ENCODE data around the gene DGKE. TPM values are rescaled to one million over a fixed set of nuclear protein-coding genes. Genes with fewer than 3 reads are reported as not detected.

Gene DGKE
- 4.0 and 6.5 TPM in 2 replicates for total RNA-seq

DNA sequence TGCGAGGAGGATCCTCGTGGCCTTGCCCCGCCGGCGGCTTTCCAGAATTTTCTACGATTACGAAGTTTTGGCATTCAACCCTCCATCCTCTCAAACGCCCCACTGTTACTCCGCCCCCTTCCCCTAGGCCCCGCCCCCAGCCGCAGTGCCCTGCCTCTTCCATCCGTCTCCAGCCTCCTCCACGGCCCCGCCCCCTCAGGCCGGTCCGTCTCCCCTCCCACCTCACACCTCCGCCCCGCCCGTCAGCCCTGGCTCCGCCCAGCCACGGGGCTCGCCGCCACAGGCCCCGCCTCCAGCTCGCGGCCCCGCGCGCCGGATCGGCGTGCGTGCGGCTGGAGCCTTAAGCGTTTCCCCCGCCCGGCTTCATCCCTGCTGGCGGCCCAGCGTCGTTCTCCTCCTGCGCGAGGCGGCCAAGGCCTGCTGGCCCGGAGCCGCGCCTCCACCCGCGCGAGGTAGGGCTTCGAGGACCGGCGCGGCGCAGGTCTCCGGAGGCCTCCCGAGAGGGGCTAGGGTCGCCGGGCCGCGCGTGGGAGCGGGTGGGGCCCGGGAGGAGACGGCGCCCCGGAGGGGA, at the start of gene DGKE, which contains the start of gene C17orf67:
TSS of gene DGKE (plus strand) at position 343 of the 571 bp plus-strand sequence. CDS start 645 bp downstream, outside the sequence.
TSS of gene C17orf67 (minus strand) at position 112 of the 571 bp plus-strand sequence. CDS start 18,110 bp downstream, outside the sequence.

DNA sequence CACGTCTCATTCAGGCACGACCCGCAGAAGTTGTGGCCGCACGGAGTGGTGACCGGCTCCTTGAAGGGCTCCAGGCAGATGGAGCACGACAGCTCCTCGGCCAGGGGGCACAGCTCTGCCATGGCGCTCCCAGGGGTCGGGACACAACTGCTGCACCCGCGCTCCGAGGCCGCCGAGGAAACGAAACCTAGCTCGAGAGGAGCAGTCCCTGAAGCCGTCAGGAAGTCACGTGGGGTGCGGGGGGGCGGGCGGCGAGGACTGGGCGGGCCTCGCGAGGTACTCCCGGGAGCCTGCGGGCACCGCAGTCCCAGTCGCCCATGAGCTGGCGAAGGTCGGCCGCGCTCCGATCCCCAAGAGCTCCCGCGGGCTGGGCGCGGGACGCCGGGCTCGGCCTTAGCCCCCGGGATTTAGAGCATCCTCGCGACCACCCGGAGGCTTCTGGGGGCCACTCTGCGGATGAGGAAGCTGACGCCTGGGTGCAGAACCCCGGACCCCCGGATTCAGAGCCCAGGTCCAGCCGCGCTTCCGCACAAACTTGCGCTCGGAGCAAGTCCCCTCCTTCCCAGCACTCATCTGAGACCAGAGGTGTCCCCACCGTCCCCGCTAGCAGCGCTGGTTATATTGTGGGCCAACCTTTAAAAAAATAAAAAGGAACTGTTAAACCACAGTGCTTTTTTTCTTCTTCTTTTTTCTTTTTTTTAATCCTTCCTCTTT, 80.1 kb downstream of the DGKE start, which contains the start of gene TRIM25:
TSS of gene TRIM25 (minus strand) at position 183 of the 714 bp plus-strand sequence. CDS start at position 122, 61 bp downstream.

Small RNAs within 50 kb of the gene (small RNA-seq; reads per million reads assigned to genes)
- not detected for gene AC015912.2
- not detected for gene RNU6-1158P

Other genes starting within 250 kb of the DGKE start
- gene NOG, start 240.5 kb upstream of the DGKE start, total RNA-seq, result not detected in 2 replicates
- 0.73 and 0.98 TPM in 2 replicates for gene C17orf67, start 231 bp upstream of the DGKE start, total RNA-seq
- 53.4 and 60.3 TPM in 2 replicates for gene TRIM25, start 79.9 kb downstream of the DGKE start, total RNA-seq
- gene COIL, start 126.9 kb downstream of the DGKE start, total RNA-seq, result 10.7 and 15.6 TPM in 2 replicates
- gene SCPEP1, start 144.0 kb downstream of the DGKE start, total RNA-seq, result 20.1 and 26.1 TPM in 2 replicates

Measured in subcutaneous preadipocyte (primary cell).